Urothelium cell line (cell line): ENCODE data around the gene FAM83D.

Experiments
- DNase-seq: peaks from one replicate; pipeline ENCODE4 v3.0.0; 2011; ENCODE audit warnings: low spot score, mixed read lengths
- FAIRE-seq: peaks from 2 replicates; lab custom pipeline; 2011; peaks lifted over from hg19 to GRCh38; lab: Jason Lieb, UNC

FAM83D gene

GRCh38 chr20:38962044-38962927, 36.1 kb downstream of the FAM83D start, which contains the start of gene DHX35:
Gene DHX35, plus strand, starts transcription at chr20:38962344. Its CDS starts 24 bp downstream, at chr20:38962368.
- FAIRE-seq (peak; percentile 87), DNase-seq (peak; percentile 100)

DNA sequence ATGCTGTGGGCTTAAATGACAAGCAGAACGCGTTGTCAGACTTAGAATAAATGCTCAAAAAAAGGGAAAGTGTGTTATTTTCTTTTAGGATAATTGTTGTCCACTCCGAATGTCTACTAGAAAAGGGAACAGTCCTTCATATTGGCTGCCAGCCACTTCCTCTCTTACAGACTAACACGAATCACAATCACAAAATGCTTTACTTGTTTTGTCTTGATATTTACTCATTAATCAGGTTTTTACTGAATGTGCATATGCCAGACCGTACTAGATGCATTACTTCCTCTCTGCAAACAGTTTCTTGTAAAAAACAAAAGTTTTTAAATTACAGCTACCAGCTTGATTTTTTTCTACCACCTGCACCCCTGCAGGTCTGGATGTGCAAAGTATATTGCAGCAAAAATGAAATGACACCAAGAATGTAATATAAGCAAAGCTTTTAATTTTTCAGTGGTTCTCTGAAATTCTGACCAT, 36.7 kb downstream of the FAM83D start:
- no peak for FAIRE-seq
- DNase-seq, result no peak

DNA sequence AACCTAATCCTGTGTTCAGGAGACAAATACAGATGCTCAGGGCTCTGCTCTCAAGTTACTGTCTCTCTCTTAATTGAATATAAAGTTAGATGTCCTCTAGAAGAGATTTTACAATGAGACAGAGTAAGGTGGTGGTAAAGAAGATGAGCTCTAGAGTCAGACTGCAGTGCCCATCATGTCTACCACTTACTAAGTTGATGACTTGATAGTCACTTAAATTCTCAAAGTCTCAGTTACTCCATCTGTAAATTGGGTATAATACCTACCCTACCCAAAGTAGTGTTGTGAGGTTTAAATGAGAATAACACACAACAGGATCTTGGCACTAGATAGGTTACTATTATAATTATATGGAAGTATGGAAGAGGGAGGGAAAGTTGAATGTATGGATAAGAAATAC, 37.5 kb downstream of the FAM83D start:
- FAIRE-seq (no peak), DNase-seq (no peak)

GRCh38 chr20:38965264-38965663, 39.0 kb downstream of the FAM83D start:
- FAIRE-seq (no peak), DNase-seq (no peak)

GRCh38 chr20:38968090-38968489, 41.9 kb downstream of the FAM83D start:
- DNase-seq (no peak), FAIRE-seq (no peak)

DNA sequence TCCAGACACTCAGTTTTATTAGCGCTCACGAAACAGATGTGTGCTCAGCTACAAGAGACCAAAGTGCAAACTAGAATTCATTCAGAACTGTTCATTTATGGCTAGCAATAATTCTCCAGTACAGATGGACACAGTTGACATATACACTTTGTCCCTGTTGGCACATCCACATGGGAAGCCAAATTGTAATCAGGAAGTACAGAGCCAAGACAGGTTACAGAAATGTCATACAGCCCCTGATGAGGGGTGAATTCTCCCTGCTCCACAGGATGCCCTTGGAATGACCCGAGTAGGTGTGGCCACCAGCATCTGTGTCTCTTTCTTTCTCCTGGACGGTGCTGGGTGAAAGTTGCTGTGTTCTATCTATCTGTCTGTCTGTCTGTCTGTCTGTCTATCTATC, 43.5 kb downstream of the FAM83D start:
- DNase-seq, result no peak
- no peak for FAIRE-seq

DNA sequence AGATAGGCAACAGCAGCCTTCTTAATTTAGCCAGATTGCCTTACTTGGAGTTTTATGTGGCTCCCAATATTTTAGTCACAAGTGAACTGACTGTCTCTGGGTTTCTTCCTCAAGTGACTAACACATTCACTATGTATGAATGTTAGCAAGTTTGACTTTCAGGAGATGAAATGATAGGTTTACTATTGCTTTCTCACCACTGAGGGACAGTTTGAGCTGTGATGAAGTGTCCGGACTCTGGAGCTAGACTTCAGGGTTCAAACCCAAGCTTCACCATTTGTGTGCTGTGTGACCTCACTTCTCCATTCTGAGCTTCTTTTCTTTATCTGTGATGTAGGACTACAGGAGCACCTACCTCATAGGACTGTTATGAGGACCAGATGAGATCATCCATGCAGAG, 44.1 kb downstream of the FAM83D start:
- no peak for FAIRE-seq

DNA sequence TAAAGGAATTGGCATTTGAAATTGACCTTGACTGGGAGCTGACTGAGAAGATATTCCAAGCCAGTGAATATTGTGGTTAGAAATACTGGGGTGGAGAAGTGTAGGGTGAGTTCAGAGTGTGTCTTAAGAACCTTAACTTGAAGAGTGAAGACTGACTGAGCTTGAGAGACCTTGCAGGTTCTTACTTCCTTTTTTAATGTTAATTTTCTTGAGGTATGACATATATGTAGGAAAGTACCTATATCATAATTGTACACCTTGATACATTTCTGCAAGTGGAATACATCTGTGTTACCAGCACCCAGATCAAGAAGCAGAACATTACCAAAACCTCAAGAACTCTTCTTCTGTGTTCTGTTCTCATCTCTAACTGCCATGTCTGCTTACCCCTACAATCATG, 46.9 kb downstream of the FAM83D start:
- FAIRE-seq, result no peak
- no peak for DNase-seq

More for the DNA sequence above, 44.1 kb downstream of the FAM83D start:
- no peak for DNase-seq

GRCh38 chr20:38973645-38974044, 47.4 kb downstream of the FAM83D start:
- no peak for DNase-seq
- FAIRE-seq, result no peak

- FAIRE-seq (no peak), DNase-seq (no peak)
Measured at GRCh38 chr20:38975539-38976120, 49.4 kb downstream of the FAM83D start.

GRCh38 chr20:38979434-38979833, 53.2 kb downstream of the FAM83D start:
- FAIRE-seq (no peak), DNase-seq (no peak)

DNA sequence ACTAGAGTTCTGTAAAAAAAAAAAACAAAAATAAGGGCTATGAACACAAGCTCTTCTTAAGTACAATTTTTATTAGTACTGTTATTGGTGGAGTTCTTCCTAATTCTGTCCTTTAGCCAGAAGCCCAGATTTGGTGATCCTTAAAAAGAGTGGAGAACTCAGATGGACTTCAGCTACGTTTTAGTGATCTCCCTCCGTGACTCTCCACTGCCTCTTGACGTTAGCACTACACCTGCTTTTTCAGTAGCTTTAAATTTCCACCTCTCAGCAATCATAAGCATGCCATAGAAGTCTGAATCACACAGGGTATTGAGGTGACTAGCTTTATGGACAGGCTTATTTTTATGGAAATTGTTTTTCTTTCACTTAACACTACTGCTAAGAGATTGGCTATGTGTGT, 53.6 kb downstream of the FAM83D start:
- no peak for FAIRE-seq

GRCh38 chr20:38982291-38982690, 56.1 kb downstream of the FAM83D start:
- FAIRE-seq, result no peak
- no peak for DNase-seq

More for the DNA sequence above, 53.6 kb downstream of the FAM83D start:
- DNase-seq, result no peak

GRCh38 chr20:38985060-38985459, 58.8 kb downstream of the FAM83D start:
- FAIRE-seq (no peak), DNase-seq (no peak)

GRCh38 chr20:38985603-38986170, 59.5 kb downstream of the FAM83D start:
- peak; percentile 14 for DNase-seq
- no peak for FAIRE-seq

DNA sequence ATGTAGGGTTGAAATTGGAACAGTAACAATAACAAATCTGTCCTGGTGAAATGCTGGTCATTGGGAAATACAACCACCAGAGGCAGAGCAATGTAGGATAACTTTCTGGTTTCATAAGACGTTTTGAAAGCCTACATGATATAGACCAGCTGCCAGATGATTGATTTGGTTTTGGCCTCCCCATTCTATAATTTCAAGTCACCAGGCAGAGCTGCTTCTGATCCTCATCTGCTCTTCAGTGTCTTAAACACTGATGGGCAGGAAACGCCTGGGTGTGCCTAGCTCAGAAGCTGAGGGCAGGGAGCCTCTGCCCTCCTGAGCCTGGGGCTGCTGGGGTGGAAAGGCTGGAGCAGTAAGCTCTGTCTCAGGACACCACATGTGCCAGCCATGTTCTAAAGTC, 60.4 kb downstream of the FAM83D start:
- FAIRE-seq (no peak), DNase-seq (no peak)

DNA sequence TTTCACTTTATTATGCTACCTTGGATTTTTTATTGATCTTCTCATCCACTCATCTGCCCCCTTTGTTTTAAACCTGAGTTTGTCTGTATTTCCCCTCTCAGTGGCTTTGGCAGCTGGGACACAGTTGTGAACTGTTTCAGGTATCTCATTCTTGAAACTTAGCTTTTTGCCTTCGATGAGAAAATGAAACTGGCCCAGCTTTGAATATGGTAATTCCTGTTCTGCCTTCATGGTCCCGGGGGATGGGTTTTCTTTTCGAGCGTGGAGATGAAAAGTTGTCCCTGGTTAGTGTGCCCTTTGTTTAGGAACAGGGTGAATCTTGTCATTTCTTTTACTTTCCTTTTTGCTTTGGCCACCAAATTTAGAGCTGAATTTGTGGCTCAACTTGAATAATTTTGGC, 61.6 kb downstream of the FAM83D start:
- DNase-seq (no peak), FAIRE-seq (no peak)

DNA sequence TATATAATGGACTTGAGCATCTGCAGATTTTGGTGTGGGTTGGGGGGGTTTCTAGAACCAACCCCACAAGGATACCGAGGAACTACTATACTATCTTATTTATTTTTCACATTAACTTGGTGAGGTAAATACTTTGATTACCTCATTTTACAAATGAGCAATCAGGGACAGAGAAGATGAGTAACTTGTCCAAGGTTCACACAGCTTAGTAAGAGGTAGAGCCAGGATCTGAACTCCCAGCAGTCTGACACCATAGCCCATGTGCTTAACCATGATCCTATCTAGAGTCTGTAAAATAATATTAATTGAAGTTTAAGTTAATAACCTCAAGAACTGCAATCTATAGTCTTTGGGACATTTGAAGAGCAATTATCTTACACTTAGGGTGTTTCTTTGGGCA, 64.5 kb downstream of the FAM83D start:
- no peak for FAIRE-seq
- no peak for DNase-seq

DNA sequence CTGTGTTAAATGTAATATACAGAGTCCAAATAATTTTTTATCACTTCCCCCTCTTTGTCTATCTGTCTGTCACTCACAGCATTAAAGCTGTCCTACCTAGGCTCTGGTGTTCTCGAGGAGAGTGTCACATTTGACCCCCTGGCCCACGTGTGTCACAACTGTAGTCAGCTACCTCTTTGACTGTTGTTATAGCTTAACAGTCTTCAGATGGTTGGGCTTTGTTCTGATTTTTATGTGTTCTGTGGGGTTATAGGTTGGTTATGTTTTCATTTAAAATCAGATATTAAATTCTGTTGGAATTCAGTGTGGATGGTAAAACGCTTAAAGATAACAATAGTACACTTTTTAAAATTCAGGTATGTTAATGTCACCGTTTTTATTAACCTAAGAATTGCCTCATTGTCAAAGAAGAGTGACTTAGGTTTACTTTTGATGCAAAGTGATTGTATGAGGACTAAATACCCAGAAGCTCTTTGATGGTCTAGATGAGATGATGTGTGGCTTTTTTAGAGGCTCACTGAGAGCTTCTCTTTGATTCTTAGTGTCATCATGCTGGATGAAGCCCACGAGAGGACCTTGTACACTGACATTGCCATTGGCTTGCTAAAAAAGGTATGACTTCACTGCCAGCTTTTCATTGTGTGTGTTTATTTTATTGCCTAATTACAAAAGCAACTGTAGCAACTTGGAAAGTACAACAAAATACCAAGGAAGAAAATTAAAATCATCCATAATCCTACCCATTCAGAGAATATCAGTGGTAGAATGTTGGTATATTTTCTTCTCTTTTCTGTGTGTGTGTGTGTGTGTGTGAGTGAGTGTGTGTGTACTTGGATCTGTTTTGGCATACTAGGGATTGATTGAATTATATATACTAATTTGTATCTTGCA, 65.8 kb downstream of the FAM83D start:
- FAIRE-seq, result no peak

DNA sequence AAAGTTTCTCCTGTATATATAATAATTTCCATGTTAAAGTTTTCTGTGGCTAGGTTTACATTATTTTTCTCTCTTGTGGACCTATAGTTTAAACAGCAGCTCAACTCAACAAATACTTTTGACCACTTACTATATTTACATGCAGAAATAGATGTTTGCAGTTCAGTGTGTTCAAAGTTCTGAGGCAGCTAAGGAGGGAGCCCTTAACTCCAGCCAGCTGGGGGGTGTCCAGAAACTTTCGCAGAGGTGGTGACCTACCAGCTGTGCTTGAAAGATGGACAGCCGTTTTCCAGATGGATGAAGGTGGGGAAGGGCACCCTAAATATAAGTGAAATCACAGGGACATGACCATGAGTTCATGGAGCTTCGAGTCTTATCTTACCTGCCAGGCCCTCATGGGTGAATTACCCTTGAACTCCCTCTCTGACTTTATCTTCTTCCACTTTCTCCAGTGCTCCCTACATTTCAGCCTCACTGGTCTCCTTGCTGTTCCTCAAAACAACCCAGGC, 69.4 kb downstream of the FAM83D start:
- DNase-seq (no peak), FAIRE-seq (no peak)

More for the DNA sequence above, 65.8 kb downstream of the FAM83D start:
- DNase-seq, result no peak
